ENCODE results near the gene SCAMP4.

Gene SCAMP4

DNA sequence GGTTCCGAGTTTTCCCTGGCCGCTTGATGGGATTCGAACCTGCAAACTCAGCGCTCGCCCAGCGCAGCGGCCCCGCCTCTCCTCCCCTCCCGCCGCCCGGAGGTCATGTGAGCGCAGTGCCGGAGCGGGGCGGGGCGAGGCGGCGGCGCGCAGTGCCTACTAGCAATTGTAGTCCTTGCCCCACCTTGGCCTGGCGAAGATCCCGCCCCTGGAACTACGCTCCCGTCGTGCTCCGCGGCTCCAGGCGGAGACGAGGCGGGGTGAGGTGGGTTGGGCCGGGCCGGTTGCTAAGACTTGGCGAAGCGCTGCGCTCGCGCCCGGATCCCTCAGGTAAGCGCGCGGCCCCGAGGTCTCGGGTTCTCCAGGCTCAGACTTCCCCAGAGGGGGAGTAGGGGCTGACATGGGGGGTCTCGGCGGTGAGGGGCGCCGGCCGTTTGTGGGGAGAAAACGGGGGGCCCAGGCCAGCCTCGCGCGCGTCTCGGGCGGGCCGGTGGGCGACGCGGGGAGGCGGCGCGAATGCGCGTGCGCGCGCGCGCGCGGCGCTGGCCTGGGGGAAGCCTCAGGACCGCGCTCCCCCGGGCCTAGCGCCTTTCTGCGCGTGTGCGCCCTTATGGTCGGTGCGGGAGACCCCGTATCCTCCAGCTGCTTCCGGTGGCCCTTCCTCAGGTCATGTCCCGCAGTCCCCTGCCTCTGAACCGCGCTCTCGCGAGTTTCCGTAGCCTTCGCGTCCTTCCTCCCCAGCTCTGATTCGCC lies at the start of gene SCAMP4, which contains the start of gene ADAT3:
Gene SCAMP4, plus strand, starts transcription at position 290 of the 753 bp plus-strand sequence. CDS start 9,621 bp downstream, outside the sequence.
Gene ADAT3, plus strand, starts transcription at position 290 of the 753 bp plus-strand sequence. CDS start 6,649 bp downstream, outside the sequence.
- DNase-seq = peak; percentile 98

DNA sequence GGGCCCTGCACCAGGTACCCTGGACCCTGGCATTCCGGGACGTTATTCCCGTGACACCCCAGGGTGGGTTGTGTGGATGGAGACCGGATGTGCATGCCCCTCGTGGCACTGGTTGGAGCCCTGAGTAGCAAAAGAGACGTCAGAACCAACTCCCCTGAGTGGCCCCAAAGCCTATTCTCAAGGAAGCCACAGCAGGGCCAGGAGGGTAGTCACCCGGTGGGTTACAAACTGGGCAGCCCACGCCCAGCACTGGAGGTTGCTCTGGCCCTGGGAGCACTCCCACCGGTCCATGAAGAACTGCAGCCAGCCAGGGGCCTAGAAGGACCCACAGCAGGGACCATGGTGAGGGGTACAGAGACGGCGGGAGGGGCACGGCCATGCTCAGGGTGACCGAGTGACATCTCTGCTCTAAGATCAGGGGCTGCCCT lies 49.4 kb upstream of the SCAMP4 start:
- DNase-seq = peak; percentile 73

GRCh38 chr19:1856345-1856697 lies 48.9 kb upstream of the SCAMP4 start:
- DNase-seq = no peak

- peak; percentile 80 for DNase-seq
These were observed 48.2 kb upstream of the SCAMP4 start for GRCh38 chr19:1856698-1857603.

- no peak for DNase-seq
These were observed 47.4 kb upstream of the SCAMP4 start for GRCh38 chr19:1857648-1858326.

DNA sequence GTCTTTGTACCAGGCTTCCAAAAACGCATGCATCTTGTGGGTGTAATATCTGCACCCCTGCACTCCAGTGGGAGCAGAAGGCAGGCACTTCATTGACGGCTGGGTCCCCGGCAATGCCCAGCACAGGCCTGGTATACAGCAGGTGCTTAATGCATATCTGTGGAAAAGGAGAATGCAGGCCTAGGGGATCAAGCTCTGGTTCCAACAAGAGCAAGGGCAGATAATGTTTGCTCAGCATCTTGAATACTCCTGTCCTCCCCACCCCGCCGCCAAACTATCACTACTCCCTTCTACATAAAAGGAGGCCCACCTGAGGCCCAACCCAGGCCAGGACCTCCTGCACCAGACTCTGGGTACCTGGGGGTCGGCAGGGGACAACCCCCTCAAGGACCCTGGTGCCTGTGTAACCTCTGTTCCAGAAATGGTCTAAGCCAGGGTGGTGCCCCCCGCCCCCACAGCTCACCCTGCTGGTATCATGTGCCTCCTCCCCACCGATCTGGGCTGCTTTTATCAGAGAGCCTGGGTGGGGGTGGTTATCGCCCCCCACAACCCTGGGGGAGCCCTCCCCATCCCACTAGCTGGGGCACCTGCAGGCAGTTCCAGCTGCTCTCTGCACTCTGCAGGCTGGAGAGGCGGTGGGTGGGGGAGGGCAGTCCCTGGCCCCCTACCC lies 46.7 kb upstream of the SCAMP4 start:
- DNase-seq = no peak

GRCh38 chr19:1859331-1859781 lies 45.8 kb upstream of the SCAMP4 start:
- no peak for DNase-seq

- no peak for DNase-seq
These were observed 45.0 kb upstream of the SCAMP4 start for GRCh38 chr19:1860042-1860775.

- no peak for DNase-seq
These were observed 44.2 kb upstream of the SCAMP4 start for GRCh38 chr19:1860821-1861598.

GRCh38 chr19:1861599-1862031 lies 43.6 kb upstream of the SCAMP4 start:
- no peak for DNase-seq

DNA sequence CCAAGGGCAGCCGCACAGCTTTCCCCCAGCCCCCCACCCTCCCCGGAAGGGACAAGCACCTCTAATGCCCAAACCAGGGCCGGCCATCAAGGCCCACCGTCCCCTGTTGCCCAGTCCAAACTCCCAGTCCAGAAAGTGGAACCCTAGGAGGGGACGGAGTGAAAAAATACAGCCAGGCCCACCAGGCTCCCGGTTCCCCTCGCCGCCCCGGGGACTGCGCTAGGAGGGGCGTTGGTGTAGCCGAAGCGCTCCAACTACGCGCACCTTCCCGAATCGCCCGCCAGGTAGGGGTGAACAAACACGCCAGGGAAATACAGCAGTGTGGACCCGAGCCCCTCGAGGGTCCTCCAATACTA lies 43.2 kb upstream of the SCAMP4 start:
- no peak for DNase-seq

DNA sequence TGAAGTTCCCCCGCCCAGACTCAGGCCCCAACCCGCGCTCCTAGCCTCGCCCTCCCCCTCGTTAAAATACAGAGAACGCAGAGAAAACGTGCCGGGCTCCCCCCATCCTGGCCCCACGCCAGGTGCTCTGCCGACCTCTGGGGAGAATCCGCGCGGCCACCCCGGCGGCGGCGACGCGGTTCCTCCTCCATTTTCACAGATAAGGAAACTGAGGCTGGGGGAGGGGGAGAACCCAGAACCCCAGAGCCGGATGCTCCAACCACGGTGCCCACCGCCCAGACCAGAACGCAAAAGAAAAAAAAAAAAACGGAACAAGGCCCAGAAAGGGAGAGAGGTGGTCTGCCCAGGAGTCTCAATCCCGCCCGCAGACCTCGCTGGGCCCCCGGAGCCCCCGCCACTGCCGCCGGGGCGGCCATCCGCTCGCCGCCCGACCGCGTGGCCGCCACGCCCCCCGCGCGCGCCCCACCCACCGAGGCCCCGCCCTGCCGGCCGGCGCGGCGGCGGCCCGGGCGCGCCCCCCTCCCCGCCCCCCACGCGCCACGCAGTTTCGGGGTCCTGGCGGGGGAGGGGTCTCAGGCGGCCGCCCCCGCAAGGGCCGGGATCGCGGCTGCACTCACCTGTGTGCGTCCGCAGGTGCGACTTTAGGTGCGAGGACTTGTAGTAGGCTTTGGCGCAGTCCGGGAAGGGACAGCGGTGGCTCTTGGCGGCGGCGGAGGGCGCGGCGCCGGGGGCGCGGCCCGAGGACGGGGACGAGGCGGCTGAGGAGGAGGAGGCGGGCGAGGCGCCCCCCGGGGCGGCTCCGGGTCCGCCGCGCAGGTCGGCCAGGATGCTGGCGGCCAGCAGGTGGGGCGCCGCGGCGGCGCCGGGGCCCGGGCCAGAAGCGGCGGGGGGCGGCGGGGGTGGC lies 42.5 kb upstream of the SCAMP4 start:
- DNase-seq = peak; percentile 82

GRCh38 chr19:1863328-1863637 lies 41.9 kb upstream of the SCAMP4 start, which contains the start of gene KLF16:
KLF16 (minus strand) TSS chr19:1863579; CDS start chr19:1863497, 82 bp downstream.
- no peak for DNase-seq

DNA sequence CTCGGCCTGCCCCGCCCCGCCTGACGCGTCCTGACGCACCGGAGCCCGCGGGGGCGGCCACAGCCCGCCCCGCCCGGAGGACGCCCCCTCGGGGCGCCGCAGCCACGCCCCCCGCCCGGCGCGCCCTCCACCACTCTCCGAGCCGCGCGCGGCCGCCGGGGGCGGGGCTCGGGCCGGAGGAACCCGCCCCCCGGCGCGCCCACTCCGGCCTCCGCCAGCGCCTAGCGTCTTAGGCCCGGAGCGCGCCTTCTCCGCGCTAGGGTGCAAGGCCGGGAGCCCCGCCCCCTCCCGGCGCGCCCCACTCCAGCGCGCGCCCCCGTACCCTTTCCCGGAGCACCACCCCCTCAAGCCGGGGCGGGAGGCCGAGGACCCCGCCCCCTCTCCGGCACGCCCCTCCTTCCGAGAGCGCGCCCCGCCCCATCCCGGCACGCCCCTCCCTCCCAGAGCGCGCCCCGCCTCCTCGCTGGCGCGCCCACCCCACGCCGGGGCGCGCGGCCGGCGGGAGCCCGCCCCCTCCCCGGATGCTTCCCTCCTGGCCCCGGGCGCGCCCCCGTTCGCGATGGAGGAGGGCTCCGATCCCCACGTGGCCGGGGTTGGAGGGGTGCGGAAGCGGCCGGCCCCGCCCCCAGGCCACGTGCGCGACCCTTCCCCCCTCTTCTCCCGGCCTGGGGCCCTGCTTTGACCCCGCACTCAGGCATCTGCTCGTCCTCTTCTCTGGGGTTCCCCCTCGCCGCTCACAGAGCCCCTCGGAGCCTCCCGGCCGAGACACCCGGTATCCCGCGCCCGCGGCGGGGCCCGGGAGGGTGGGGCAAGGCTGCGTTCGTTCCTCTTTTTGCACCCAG lies 41.3 kb upstream of the SCAMP4 start:
- DNase-seq = peak; percentile 97

- DNase-seq = peak; percentile 88
These were observed 40.6 kb upstream of the SCAMP4 start for GRCh38 chr19:1864480-1865171.

DNA sequence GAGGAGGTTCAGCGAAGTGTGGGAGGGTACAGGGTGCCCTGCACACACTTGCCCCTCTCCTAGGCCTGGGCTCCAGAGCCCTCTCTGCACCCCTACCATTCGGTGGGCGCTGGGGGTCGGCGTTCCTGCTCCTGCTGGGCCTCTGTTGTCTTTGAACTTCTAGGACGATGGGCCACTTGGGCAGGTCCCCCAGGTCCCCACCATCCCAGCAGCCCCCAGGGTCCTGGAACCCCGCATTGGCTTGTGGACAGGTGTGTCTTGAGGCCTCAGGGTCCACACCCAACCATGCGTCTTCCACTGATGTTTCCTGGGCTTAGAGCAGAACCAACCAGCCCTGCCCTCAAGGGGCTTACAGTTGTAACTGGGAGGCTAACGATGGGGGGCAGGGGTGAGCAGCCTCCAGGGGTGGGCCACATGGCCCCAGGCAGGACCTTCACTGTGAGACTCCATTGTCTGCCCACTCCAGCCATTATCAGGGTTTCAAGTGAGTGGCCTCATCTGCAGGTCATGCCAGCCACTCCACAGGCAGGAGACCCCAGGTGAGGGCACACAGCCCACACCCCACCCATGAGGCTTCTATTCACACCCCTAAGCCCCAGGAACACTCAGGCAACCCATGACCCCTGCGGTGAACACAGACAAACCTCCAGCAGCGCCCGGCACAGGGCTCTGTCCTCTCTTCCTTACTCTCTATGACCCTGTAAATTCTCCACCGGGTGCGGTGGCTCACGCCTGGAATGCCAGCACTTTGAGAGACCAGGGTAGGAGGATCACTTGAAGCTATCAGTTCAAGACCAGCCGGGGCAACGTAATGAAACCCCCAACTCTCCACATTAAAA lies 39.8 kb upstream of the SCAMP4 start:
- no peak for DNase-seq

GRCh38 chr19:1866693-1867348 lies 38.4 kb upstream of the SCAMP4 start:
- no peak for DNase-seq

All from activated CD8-positive, alpha-beta memory T cell treated with anti-CD3 and anti-CD28 coated beads for 24 hours (primary cell).